HG02642 (cell line): ENCODE data around the gene ZNF80.
"Not testable (repeated sequence)": the region's sequence is repeated elsewhere in the genome, so short reads cannot be mapped to it uniquely, and the experiment has no call there.

Experiments used
- ATAC-seq: cut with Tn5 transposase; IDR thresholded peaks from one replicate; pipeline ENCODE4 v1.9.1; 2021; ENCODE audit warnings: mild to moderate bottlenecking; ENCODE audit not compliant: unreplicated experiment, poor library complexity

ZNF80 gene

DNA sequence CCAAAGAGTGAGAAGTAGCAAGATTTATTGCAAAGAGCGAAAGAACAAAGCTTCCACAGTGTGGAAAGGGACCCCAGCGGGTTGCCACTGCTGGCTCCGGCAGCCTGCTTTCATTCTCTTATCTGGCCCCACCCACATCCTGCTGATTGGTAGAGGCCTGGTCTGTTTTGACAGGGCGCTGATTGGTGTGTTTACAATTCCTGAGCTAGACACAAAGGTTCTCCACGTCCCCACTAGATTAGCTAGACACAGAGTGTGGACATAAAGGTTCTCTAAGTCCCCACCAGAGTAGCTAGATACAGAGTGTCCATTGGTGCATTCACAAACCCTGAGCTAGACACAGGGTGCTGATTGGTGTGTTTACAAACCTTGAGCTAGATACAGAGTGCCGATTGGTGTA lies at the start of gene ZNF80:
Gene ZNF80 (minus strand): TSS at position 101 of the 400 bp plus-strand sequence. CDS start 504 bp downstream, outside the sequence.
- ATAC-seq = not testable (repeated sequence)

DNA sequence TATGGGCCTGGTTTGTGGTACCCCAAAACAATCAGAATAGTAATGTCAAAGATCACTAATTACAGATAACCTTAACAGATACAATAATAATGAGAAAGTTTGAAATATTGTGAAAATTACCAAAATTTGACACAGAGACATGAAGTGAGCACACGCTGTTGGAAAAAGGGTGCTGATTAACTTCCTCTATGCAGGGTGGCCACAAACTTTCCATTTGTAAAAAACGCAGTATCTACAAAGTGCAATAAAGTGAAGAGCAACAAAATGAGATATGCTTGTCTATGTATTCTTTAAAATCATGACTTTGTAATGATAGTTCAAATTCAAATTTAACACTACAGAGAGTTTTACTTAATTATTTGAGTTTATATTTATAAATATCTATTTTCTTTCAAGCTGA lies 48.9 kb upstream of the ZNF80 start:
- no peak for ATAC-seq

DNA sequence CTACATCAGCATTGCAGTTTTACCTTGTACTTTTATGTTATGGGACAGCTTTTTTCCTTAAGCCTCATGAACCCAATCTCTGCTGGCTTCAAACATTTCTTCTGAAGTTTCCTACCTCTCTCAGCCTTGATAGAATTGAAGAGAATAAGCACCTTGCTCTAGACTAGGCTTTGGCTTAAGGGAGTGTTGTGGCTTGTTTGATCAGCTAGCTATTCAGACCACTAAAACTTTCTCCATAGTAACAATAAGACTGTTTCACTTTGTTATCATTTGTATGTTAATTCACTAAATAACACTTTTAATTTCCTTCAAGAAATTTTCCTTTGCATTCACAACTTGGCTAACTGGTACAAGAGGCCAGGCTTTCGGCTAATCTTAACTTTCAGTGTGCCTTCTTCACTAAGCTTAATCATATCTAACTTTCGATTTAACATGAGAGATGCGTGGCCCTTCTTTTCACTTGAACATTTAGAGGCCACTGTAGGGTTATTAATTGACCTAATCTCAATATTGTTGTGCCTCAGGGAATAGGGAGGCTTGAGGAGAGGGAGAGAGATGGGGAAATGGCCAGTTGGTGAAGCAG lies 48.4 kb upstream of the ZNF80 start:
- ATAC-seq = no peak

DNA sequence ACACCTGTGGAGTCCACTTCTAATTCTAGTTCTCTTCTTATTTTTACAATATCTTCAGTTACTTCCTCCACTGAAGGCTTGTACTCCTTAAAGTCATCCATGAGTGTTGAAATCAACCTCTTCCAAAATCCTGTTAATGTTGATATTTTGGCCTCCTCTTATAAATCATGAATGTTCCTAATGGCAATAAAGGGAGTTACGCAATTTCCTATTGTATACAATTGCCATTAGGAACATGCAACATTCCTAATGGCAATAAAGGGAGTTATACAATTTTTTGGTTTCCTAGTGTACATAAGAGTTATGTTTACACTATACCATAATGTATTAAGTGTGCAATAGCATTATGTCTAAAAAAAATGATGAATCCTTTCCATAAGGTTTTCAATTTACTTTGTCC lies 47.3 kb upstream of the ZNF80 start:
- ATAC-seq = no peak

DNA sequence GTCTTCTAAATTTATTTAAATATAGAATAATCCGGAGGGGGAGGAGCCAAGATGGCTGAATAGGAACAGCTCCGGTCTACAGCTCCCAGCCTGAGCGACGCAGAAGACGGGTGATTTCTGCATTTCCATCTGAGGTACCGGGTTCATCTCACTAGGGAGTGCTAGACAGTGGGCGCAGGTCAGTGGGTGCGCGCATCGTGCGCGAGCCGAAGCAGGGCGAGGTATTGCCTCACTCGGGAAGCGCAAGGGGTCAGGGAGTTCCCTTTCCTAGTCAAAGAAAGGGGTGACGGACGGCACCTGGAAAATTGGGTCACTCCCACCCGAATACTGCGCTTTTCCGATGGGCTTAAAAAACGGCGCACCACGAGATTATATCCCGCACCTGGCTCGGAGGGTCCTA lies 39.5 kb upstream of the ZNF80 start:
- ATAC-seq = not testable (repeated sequence)

DNA sequence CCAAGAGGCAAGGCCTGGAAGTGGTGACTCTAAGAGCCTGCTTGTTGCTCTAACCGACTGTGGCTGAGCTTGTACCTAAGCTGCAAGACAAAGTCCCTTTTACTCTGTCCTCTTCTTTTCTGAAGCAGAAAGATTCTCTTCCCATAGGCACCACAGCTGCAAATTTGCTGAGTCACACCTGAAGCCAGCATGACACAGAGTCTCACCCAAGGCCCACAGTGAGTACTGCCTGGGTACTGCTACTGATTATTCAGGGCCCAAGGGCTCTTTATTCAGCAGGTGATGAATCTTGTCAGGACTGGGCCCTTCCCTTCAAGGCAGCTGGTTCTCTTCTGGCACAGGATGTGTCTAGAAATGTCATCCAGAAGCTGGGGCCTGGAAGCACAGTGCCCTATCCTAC lies 37.6 kb upstream of the ZNF80 start:
- no peak for ATAC-seq

DNA sequence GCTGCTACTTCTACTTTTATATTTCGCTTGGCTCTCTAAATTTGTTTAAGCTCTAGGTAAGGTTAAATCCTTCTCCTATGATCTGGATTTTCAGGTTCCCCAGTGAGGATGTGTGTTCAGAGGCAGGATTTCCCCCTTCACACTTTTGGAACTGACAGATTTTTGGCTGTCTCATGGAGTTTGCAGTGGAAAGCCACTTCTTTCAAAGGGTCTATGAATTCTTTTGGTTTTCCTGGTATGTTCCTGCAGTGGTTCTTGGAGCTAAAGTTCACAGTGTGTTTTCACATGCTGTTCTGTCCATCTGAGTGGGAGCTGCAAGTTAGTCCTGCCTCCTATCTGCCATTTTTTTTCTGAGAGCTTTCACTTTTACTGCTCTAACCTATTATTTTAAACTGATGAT lies 34.9 kb upstream of the ZNF80 start:
- no peak for ATAC-seq

DNA sequence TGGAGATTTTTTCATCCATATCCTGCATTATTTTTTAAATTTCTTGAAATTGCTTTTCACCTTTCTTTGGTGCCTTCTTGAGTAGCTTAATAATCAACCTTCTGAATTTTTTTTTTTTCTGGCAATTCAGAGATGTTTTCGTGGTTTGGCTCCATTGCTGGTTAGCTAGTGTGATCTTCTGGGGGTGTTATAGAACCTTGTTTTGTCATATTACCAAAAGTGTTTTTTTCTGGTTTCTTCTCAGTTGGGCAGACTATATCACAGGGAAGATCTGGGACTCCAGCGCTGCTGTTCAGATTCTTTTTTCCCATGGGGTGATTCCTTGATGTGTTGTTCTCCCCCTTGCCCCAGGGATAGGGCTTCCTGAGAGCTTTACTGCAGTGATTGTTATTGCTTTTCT lies 32.6 kb upstream of the ZNF80 start:
- no peak for ATAC-seq

DNA sequence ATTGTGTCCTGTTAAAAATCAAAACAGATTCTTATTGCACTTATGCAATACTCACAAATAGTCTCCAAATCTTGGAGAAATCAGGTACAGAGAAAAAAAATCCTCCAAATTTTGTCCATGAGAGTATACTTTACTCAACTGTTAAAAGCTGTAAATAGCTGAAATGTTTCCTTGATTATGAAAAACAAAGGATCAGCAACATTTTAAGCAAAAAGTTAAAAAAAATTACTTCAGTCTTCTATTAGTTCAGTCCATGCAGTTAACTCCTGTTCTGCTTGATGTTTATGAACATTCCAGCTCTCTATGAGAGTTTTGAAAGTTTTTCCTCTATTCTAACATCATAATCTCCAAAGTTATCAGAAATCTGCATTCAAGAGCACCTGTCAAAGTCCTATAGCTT lies 22.8 kb upstream of the ZNF80 start:
- no peak for ATAC-seq

DNA sequence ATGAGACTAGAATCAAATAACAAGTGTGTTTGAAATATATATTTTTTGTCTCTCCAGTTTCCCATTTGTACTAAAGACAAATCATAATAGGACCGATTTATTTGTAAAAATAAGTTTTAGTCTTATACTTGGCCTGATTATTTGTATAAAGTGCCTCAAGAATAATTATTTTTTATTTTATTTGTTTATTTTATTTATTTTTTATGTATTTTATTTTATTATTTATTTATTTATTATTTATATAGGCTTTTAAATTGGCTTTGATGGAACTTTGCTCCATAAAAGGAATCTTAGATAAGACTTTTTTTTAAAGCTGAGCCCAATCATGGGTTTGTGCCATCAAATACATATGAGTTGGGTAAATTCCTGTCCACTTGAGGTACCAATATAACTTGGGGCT lies 22.2 kb upstream of the ZNF80 start:
- no peak for ATAC-seq

DNA sequence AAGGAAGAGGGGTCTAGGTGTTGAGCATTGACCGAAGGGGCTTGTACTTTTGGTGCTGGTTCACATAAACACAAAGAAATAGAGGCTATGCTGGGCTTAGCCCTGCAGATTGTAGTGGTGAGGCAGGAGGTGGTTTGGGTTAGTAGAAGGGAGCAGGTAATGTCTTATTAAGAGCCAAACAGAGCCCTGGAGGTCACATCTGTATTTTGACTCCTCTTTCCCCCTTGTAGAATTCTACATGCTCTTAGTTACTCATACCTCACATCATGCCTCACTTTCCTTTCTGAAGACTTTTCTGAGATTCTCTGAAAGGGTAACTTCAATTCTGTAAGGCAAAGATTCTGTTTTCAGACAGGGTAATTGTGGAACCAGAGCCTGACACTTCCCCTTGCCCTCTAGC lies 16.1 kb upstream of the ZNF80 start:
- no peak for ATAC-seq

DNA sequence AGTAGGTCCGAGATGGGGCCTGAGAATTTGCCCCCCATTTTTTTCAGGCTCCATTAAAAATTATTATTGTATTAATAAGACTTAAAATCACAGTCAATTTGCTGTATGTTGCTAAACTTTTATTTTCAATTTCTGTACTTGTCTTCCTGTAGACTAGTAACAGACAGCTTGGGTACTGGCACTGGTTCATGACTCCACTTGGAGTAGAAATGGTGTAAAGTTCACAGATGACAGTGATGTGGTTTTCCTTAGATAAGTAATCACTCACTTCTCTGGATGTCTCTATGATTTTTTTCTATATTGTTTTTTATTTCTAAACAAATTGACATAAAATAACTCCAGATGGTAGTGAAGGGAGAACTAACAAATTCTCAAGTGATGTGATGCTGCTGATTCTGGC lies 15.6 kb upstream of the ZNF80 start:
- no peak for ATAC-seq

DNA sequence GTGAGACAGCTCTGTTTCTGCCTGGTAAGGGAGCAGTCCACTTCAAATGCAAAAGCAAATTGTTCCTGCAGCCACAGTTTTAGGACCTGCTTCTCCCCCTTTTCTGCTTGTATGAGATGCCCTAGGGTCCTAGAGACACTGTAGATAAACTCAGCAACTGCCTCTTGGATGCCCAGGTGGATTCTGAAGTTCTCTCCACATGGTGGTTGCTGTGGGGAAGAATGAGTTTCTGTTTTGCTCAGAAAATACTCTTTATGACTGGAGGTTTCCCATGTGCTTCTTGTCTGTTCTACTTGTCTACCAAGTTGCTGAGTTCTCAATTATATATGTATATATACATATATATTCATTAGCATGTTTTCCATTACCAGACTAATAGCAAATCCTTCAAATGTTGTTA lies 5.6 kb upstream of the ZNF80 start:
- ATAC-seq = peak; percentile 95

DNA sequence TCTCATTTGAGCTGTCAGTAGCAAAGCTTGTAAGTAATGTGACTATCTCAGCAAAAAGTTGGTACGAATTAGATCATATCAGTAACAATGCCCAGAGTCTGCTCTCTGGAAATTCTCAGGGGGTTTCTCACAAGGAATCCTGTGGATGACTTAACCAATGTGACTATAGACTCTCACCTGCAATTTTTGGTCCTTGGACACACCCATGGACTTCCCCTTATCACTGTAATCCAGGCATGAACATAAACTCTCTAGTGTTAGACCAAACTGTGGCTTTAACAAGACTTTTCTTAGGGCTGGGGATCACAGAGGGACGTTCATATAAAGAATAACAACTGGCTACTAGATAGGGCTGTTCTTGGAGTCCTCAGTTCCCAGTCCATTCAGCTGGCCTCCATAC lies 3.9 kb upstream of the ZNF80 start:
- no peak for ATAC-seq

DNA sequence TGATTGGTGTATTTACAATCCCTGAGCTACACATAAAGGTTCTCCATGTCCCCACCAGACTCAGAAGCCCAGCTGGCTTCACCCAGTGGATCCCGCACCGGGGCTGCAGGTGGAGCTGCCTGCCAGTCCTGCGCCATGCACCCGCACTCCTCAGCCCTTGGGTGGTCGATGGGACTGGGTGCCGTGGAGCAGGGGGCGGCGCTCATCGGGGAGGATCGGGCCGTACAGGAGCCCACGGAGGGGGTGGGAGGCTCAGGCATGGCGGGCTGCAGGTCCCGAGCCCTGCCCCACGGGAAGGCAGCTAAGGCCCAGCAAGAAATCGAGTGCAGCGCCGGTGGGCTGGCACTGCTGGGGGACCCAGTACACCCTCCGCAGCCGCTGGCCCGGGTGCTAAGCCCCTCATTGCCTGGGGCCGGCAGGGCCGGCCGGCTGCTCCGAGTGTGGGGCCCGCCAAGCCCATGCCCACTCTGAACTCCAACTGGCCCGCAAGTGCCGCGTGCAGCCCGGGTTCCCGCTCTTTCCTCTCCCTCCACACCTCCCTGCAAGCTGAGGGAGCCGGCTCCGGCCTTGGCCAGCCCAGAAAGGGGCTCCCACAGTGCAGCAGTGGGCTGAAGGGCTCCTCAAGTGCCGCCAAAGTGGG lies 888 bp upstream of the ZNF80 start:
- ATAC-seq = not testable (repeated sequence)

DNA sequence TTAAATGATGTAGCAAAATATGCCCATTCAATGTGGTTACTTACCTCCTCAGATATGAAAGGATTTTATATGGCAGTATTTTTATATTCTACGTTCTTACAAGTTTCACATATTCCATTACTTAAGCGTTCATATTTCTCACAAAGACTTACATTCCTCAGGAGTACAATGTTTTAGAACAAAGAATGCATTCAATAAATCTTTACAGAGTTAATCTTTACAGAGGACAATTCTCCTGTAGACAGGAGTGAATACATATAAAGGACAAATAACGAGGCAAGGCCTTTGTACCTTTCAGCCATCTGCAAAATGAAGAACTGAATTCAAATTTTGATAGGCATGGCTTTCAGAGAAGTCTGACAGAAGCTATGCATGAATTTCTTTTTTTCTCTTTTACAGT lies 1.9 kb downstream of the ZNF80 start:
- no peak for ATAC-seq

DNA sequence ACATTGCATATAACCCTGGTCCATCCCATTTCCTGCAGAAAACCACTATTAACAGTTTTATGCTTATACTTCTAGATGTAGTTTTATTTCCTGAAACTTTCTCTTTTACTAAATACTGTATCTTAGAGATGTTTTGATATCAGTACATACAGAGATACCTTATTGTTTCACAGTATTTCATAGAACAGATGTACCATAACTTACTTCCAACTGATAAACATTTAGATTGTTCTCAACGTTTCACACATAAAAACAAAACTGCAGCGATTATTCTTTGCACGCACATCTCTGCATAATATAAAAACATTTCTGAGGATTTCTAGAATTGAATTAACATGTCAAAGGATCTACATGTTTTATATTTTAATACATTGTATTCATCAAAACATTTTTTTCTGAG lies 2.6 kb downstream of the ZNF80 start:
- no peak for ATAC-seq

DNA sequence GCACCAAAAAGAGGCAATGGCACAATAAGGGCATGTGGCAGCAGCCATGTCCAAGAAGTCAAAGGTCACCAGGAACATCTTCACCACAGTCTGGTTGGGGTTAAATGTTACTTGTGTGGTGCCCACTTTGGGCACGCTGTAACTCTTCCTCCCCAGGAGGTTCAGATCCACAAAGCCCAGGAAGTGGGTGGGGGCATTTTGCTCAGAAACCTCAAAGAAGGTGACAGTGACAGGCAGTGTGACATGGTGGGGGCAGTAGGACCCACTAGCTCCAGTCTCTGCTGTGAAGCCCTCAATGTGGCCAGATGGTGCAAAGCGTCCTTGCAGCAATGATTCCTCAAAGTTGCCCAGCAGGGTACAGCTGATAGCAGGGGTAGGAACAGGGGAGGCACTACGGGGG lies 5.8 kb downstream of the ZNF80 start:
- no peak for ATAC-seq

DNA sequence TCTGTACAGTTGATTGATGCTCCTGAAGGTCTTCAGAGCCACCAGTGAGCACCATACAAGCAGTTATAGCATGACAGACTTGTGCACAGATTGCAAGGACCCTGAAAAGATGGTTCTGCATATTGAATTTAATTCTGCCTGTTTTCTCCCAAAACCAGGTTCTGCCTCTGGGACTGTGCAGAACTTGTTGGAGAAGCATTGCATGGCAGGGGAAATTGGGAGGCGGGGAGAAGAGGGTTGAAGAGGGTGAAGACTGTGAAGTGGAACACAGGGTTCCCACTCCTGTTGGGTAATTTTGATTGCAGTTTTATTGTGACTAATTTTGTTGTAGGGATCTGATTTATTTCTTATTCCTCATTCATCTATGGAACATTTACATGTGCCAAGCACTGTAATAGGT lies 10.3 kb downstream of the ZNF80 start:
- ATAC-seq = no peak

DNA sequence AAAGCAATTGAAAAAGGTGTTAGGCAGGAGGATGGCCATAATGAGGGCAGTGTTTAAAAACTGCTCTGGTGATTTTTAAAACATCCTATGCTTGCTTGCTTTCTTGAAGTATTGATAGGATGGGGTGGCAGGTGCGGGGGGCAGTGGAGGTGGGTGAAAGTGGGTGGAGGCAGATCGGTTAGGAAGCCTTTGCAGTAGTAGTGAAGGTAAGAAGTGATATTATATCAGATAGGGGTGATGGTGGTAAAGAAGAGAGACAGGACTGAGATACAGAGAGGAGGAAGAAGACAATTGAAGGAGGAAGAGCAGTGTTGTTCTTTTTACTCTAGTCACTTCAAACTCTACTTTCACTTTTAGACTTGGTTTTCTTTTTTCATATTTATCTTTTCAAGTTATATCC lies 11.1 kb downstream of the ZNF80 start:
- ATAC-seq = no peak

DNA sequence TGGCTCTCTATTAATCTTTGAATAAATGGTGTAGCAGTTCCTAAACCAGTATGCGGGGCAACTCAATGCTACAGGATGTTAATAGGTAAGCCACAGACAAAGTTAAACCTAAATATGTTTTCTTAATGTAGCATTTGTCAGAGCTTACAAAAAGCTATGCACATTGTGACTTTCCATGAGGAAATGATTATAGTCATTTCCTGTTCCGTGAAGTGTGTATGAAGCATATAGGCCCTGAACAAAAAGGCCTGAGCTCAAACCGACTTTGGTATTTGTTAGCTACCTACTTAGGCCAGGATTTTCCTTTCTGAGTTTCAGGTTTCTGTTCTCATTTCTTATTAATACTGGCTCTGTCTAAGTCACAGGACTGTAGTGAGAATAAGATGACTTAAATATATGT lies 14.2 kb downstream of the ZNF80 start:
- ATAC-seq = peak; percentile 86

DNA sequence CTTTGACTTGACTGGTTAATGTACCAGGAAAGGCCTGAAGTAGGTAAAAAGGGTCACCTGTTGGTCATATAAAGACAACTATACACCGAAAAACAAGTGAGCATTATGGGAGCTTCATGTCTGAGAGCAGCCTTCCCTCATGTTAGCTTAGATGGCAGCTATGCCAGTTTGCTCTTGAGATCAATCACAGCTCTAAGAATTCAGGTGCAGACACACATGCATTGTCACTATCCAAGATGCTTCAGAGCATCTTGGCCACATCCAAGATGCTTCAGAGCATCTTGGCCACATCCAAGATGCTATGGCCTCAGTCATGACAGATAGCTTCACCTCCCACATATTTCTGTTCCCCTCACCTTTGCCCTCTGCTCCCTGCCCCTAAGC lies 15.5 kb downstream of the ZNF80 start:
- ATAC-seq = no peak
